NK-92 treated with Interleukin-12 subunit alpha and Interleukin-12 subunit beta, amount 100 ng/mL, for 24 hours (cell line): Measurements from ENCODE around the gene WWC2.

Experiments
- DNase-seq: peaks from one replicate; lab custom pipeline; 2025; lab: John Stamatoyannopoulos, UW

Gene WWC2

GRCh38 chr4:183202523-183202922, 103.5 kb downstream of the WWC2 start:
- DNase-seq, result no peak

DNA sequence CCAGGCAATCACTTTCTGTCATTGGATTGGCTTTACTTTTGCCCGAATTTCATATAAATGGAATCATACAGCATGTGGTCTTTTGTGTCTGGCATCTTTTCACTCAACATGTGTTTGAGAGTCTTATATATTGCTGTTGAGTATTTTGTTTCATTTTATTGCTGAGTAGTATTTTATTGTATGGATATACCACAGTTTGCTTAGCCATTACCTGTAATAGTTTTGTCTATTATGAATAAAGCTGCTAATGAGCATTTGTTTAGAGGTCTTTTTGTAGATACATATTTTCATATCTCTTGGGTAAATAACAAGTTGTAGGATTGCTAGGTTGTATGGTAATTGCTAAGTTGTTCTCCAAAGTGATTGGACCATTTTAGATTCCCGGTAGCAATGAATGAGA, 105.7 kb downstream of the WWC2 start:
- DNase-seq, result no peak

DNA sequence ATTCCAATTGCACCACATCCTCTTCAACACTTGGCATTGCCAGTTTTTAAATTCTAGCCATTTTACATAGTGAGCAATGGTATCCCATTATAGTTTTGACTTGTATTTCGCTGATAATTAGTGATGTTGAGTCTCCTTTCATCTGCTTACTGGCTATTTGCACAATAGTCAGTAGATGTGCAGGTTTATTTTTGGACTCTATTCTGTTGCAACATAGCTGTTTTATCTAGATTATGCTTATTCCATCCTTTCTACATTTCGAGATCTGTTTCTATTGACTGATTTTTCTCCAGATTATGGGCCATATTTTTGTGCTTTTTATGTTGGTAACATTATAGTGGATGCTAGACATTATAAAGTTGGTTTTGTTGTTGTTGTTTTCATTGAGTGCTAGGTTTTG, 106.1 kb downstream of the WWC2 start:
- DNase-seq, result no peak

GRCh38 chr4:183205709-183206108, 106.7 kb downstream of the WWC2 start:
- DNase-seq, result no peak

DNA sequence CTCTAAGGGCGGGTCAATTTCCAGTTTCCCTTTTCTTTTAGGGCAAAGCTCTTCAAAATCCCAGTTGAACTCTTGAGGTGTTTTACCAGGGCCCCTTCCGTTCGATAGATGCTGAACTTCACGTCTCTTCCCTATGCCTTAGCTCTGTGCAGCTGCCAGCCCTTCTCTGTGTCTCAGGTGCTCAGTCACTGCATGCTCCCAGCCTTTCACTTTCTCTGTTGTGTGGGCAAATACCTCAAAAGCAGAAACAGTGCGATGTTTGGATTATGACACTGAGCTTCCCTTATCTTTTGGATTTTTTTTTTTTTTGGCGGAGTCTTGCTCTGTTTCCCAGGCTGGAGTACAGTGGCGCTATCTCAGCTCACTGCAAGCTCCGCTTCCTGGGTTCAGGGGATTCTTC, 112.5 kb downstream of the WWC2 start:
- no peak for DNase-seq

DNA sequence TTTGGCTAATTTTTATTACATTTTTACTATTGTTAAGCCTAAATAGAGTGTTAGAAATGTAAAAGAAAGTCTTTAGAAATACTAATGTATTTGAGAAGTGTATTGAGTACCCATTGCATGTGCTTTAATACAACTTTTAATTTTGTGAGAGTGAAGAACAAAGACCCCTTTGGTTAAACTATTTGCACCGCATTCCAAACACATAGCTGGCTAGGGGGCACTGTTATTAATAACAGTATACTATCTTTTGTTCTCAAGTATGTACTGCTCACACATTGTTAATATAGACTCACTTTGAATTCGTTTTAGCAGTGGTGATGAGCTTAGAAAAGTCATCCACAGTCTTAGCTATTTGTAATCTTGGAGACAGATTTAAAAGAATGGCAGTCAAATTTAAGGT, 114.9 kb downstream of the WWC2 start:
- no peak for DNase-seq

DNA sequence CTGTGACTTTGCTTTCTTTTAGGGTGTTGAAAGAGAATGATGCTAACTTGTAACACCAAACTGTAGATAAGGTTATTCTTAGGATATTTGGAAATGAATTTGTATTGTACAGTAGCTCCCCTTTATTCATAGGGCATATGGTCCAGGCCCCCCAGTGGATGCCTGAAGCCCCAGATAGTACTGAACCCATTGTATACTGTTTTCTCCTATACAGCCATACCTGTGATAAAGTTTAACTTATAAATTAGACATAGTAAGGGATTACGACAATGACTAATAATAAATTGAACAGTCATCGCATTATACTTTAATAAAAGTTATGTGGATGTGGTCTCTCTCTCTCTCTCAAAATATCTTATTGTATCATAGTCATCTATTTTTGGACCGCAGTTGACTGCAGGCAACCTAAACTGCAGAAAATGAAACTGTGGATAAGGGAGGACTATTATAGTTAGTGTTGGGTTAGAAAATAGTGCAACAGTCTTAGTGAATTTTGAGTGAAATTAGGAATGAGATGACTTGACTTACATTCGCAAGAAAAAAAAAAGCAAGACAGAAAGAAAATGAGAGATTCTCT, 115.9 kb downstream of the WWC2 start:
- DNase-seq, result no peak

GRCh38 chr4:183220236-183220635, 121.2 kb downstream of the WWC2 start:
- DNase-seq, result no peak

GRCh38 chr4:183223053-183223452, 124.0 kb downstream of the WWC2 start:
- DNase-seq, result no peak

- DNase-seq, result no peak
Measured at GRCh38 chr4:183229397-183229796, 130.3 kb downstream of the WWC2 start.

DNA sequence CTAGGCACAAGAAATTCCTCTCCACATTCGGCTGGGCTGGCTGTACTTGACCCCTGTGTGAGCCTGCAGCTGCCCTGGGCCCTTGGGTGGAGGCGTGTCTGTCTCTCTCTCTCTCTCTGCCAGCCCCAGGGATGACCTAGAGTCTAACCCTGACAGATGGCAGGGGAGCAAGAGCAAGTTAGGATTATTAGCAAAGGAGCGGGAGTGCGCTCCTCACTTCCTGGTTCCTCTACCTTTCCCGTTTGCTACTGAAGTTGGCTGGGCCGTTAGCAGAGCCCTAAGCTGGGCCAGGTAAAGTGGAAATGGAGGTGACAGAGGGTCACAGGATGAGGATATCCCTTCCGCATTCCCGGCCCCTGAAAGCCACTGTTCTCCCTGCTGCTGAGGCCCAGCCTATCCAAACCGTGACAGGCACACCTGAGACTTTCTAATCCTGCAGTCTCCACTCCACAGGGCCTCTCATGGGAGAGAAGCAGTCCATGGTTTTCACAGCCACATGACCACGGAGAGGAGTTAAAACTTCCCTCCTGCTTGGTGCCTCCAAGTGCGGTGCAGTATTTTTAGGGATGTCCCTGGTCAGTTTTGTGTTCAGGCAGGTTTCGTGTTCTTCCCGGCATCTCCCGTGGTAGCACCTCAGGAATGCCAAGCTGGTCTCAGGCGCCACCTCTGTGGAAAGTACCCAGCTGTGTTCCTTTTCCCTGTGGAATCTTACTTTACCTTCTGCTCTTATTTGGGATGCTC, 141.7 kb downstream of the WWC2 start:
- DNase-seq, result no peak

DNA sequence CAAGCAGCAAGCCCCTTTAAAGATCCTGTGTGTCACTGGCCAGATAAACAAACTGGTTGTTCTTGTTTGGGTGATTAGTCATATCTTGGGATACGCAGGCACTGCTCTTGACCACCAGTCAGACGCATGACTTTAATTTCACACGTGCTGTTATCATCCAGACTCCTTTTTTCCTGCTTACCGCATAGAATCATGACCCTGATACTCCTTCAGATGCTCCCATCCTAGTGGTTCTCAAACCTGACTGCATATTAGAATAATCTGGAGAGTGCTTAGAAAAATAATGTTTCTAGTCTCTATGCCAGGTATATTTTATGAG, 142.2 kb downstream of the WWC2 start:
- no peak for DNase-seq

DNA sequence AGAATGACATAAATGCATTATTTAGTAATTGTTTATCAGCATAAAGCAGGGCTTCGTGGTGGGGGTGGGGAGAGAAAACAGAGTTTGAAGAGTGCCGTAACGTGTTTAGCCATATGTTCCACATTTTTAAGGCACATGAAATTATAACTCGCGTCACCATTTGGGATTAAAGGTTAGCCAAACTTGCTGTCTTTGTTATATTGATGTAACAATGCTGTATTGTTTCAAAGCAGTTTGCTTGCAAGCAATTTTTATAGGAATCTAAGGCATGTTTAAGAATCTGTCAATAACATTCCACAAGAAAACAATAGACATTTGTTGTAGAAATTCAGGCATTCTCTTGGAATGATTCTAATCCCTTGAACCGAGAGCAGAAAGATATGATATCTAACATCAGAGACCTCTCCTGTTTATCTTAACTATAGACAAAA, 142.7 kb downstream of the WWC2 start:
- no peak for DNase-seq

- no peak for DNase-seq
Measured at GRCh38 chr4:183242291-183242690, 143.2 kb downstream of the WWC2 start.

DNA sequence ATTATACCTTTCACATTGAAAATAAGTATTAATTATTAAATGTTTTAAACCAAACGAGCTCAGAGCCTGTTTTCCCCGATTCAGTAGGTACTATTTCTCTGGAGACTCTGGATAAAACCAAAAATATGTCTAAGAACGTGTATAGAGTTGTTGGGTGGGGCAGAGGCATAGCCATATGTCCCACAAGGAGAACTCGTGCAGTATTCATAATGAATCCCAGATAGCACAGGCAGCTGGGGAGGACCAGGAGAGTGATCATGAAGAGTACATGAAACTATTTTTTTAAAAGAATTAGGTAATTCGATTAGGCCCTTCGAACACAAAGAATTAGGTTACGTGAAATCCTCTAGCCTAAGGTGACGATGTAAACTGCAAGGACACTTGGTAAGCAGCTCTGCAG, 145.0 kb downstream of the WWC2 start:
- no peak for DNase-seq

- no peak for DNase-seq
Measured at GRCh38 chr4:183244506-183244905, 145.4 kb downstream of the WWC2 start.

DNA sequence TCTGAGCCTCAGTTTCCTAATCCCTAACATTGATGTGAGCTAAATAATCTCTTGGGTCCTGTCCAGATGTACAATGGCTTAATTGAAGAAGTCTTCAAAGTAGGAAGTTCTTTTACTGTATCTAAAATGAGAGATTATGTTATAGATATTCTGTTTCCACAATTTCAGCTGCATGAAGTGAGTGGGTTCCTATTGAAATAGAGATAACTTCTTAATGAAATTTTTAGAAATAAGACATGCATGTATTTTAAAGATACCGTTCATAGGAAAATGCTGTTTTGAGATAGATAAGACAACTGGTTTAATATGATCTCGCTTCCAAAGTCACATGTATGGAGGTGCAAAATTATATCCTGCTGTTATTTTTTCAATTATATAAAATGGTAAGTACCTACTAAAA, 149.1 kb downstream of the WWC2 start:
- no peak for DNase-seq

DNA sequence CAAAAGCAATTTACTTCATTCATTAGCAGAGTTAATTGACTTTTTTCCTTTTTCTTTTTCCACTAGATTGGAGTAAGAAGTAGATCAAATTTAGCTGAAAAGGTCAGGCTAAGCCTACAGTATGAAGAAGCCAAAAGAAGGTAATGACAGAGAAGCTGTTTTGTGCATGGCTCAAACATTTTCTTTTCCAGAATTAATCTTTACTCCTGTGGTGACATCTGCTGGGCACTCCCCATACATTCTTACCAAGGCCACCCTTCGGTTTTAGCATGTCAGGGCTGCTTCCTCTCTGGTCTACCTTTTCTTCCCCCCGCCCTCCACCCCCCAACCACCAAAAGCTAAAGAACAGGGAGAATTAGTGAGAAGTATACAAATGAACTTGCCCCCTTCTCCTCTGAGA, 150.8 kb downstream of the WWC2 start:
- DNase-seq, result no peak

GRCh38 chr4:183250831-183251230, 151.8 kb downstream of the WWC2 start:
- DNase-seq, result no peak

- DNase-seq, result no peak
Measured at GRCh38 chr4:183252959-183253358, 153.9 kb downstream of the WWC2 start.

DNA sequence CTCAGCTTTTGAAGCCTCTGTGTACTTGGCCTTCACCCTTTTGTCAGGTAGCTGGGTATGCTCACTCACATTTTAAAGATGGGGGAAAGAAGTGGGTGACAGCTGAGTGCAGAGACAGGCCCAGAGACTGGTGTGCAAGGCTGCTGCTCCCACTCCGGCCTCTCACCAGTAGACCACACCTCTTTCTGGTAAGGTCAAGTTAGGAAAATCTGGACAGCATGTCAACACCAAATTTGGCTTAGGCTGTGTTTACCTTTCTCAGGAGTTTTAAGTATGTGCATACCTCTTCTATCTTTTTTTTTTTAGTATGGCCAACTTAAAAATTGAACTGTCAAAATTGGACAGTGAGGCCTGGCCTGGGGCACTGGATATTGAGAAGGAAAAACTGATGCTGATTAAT, 154.4 kb downstream of the WWC2 start:
- no peak for DNase-seq

GRCh38 chr4:183254162-183254561, 155.1 kb downstream of the WWC2 start:
- no peak for DNase-seq

DNA sequence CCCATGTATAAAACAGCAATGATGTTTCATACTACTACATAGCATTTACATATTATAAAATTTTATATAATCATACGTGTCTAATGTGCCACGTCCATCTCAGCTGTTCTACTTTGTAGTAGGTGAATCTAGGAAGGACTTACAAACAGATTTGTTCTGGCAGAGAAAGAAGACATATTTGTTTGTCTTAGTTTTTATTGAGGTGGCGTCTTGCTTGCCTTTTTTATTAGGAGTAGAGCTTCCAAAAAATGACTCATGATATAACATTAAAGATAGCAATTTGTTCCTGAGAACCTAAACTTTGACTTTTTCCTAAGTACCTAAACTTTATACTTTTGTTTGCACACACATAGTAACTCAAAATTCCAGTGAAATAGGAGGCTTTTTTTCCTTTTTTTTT, 156.4 kb downstream of the WWC2 start:
- DNase-seq, result no peak

DNA sequence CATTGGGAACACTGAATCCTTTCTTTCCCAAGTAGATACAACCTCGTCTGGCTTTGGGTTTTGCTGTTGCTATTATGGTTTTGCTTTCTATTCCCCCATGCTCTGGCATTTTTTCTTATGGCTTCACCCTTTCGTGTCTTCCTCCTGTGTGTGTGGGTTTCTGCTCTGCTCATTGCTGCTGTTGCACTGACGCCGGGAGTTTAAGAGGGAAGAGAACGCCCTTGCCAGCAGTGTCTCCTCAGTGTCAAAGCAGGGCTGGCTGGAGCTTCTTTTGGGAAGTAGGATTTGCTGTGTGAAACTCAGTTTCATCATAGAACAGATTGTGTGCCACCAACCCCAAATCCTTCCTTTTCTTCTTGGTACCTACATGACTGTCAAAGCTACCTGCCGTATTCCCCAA, 157.3 kb downstream of the WWC2 start:
- no peak for DNase-seq
